Measurements from ENCODE around the gene PLCB3. TPM values are rescaled to one million over a fixed set of nuclear protein-coding genes. Genes with fewer than 3 reads are reported as not detected.
A peak's percentile ranks its signal among the peaks of the same experiment; 100 is the strongest.

Gene PLCB3
- polyA plus RNA-seq, 1 donor from 2014 or later: 2.1 TPM

GRCh38 chr11:64291262-64291751 is 40.0 kb downstream of the PLCB3 start, which contains the start of gene KCNK4:
Gene KCNK4 (plus strand): TSS chr11:64291302. CDS start chr11:64293019, 1,717 bp downstream.
- Histone ChIP-seq H3K27me3 (ENCODE audit: insufficient read depth, low read depth, low read length) (peaks cover 65% of the 10 kb centered on the region), H3K4me2 (ENCODE audit: low read length) (peak within 1 kb of the TSS; percentile 39), H3F3A (ENCODE audit: insufficient read depth, low read length, poor library complexity, severe bottlenecking) (no peaks in the 10 kb centered on the region), H4K20me1 (ENCODE audit: insufficient read depth) (no peaks in the 10 kb centered on the region), H3K27ac (ENCODE audit: low read length) (no peak within 1 kb of the TSS), H3K9me3 (ENCODE audit: low read length) (no peaks in the 10 kb centered on the region), H3K4me3 (ENCODE audit: low read length) (peak within 1 kb of the TSS; percentile 69), H3K9me2 (ENCODE audit: insufficient read depth, low read length) (no peaks in the 10 kb centered on the region), H3K9ac (ENCODE audit: low read length) (peak within 1 kb of the TSS; percentile 68), H3K79me2 (replicated peaks; ENCODE audit: insufficient read depth, low read length) (no peaks in the 10 kb centered on the region), H2AFZ (ENCODE audit: low read depth, low read length) (no peak within 1 kb of the TSS), H3K36me3 (ENCODE audit: insufficient read depth, low read length) (no peaks in the 10 kb centered on the region)
- TF ChIP-seq REST (IDR thresholded peaks at IDR 0.05; ENCODE audit: borderline replicate concordance): no peak
- TF ChIP-seq POLR2AphosphoS5 (IDR thresholded peaks at IDR 0.05): no peak
- TF ChIP-seq SMC3 (conservative IDR thresholded peaks at IDR 0.05; ENCODE audit: poor library complexity): no peak

DNA sequence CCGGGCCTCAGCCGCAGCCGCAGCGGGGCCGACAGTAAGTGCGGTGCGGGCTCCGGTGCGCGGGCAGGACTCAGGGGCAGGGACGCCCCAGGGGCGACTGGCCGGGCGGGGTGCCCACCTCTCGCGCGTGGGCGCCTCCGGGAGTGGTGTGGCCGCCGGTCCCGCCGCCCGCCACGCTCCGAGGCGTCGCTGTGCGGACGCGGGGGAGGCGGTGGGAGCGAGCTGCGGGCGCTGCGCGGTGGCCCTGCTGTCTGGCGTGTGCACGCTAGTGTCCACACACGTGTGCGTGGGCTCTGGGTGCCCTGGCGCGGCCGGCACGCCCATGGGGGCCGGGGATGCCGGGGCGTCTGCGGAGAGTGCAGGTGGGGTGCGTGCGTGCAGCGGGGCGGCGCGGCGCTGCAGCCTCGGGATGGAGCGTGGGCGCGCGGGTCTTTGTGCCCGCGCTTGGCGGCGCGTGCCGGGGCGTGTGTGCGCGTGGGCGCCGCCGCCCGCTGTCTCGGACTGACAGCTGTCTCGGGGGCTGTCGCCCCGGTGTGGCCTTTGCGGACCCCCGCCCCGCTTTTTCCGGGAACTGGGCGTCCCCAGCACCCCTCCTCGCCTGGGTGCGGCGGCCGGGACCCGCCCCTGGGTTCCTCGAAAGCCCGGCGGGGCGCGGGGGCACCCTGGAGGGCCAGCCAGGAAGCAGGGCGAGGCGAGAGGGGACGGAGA is 40.6 kb downstream of the PLCB3 start:
- Histone ChIP-seq H3K27me3 (ENCODE audit: insufficient read depth, low read depth, low read length) (peaks cover 71% of the 10 kb centered on the region), H3K4me2 (ENCODE audit: low read length) (no peak overlapping the region), H2AFZ (ENCODE audit: low read depth, low read length) (no peak overlapping the region), H3K36me3 (ENCODE audit: insufficient read depth, low read length) (no peaks in the 10 kb centered on the region), H3K79me2 (replicated peaks; ENCODE audit: insufficient read depth, low read length) (no peaks in the 10 kb centered on the region), H3K4me3 (ENCODE audit: low read length) (peak overlapping the region; percentile 69), H3K9me2 (ENCODE audit: insufficient read depth, low read length) (no peaks in the 10 kb centered on the region), H4K20me1 (ENCODE audit: insufficient read depth) (no peaks in the 10 kb centered on the region), H3F3A (ENCODE audit: insufficient read depth, low read length, poor library complexity, severe bottlenecking) (no peaks in the 10 kb centered on the region), H3K9me3 (ENCODE audit: low read length) (no peaks in the 10 kb centered on the region), H3K9ac (ENCODE audit: low read length) (peak overlapping the region; percentile 68), H3K27ac (ENCODE audit: low read length) (no peak overlapping the region)
- TF ChIP-seq REST (IDR thresholded peaks at IDR 0.05; ENCODE audit: borderline replicate concordance): peak; percentile 28
- peak; percentile 59 for TF ChIP-seq POLR2AphosphoS5 (IDR thresholded peaks at IDR 0.05)
- TF ChIP-seq SMC3 (conservative IDR thresholded peaks at IDR 0.05; ENCODE audit: poor library complexity): peak; percentile 31
- peak; percentile 91 for TF ChIP-seq MXI1 (conservative IDR thresholded peaks at IDR 0.05; ENCODE audit: poor library complexity, severe bottlenecking)
- TF ChIP-seq EZH2 (IDR thresholded peaks at IDR 0.05; ENCODE audit: borderline replicate concordance, insufficient read depth, low read length, poor library complexity, severe bottlenecking): no peak
- TF ChIP-seq EP300 (conservative IDR thresholded peaks at IDR 0.05; ENCODE audit: poor library complexity, severe bottlenecking): no peak
